GM12875 (cell line): Measurements from ENCODE around the gene CLIC1.

ENCODE experiments used
- H3K4me3 ChIP-seq: one replicate; pipeline ENCODE4 v1.5.1; 2011; ENCODE audit warnings: low read depth, low read length, control low read depth
- CTCF ChIP-seq: IDR thresholded peaks from 2 replicates; pipeline ENCODE4 v1.5.1; 2011; ENCODE audit warnings: low read depth, mild to moderate bottlenecking, control low read depth, inconsistent platforms, low read length, moderate library complexity, borderline replicate concordance; ENCODE audit not compliant: insufficient read depth

Gene CLIC1

GRCh38 chr6:31779908-31780307, 43.6 kb upstream of the CLIC1 start:
- H3K4me3 ChIP-seq = no peak overlapping the region
- TF ChIP-seq CTCF = no peak

DNA sequence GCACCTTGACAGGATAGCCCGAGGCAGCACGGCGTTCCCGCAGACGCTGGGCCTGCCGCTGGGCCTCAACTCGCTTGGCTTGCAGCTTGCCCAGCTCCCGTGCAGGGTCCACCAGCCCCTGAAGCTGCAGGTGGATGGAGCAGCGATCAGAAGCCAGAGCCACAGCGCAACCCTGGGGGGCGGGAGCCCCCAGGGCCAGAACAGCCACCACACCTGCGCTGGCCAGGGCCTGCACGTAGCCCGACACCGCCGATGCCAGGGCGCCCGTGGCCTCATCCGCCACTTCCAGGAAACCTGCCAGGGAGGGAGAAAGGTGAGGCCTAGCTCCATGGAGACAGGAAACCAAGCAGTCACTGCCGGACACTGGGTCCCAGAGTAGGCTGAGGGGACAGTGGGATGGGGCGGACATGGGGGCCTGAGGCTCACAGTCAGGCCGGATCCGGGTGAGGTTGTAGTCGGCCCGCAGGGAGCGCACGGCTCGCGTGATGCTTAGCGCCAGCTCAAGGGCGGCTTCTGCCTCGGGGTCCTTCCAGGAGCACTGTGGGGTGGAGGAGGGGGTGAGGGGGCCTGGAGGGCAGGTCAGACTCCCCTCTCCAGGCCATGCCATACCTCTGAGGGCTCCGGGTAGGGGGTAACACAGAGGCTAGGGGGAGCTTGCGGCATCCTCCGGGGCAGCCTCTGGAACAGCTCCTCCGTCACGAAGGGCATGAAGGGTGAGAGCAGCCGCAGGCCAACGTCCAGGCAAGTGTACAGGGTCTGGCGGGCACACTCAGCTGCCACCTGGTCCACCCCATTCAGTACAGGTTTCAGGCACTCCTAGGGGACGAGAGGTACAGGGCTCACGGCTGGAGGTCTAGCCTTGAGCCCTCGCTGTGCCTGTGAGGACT, 42.9 kb upstream of the CLIC1 start:
- H3K4me3 ChIP-seq = no peak overlapping the region
- TF ChIP-seq CTCF = no peak

- TF ChIP-seq CTCF = no peak
Observed at GRCh38 chr6:31778193-31778592, 41.9 kb upstream of the CLIC1 start.

GRCh38 chr6:31777667-31778050, 41.3 kb upstream of the CLIC1 start:
- no peak overlapping the region for H3K4me3 ChIP-seq
- TF ChIP-seq CTCF = no peak

More at GRCh38 chr6:31778193-31778592, 41.9 kb upstream of the CLIC1 start:
- H3K4me3 ChIP-seq = no peak overlapping the region

GRCh38 chr6:31776989-31777666, 40.8 kb upstream of the CLIC1 start, which contains the start of gene VWA7:
Gene VWA7 (minus strand): TSS chr6:31777328. CDS start chr6:31776779, 549 bp downstream.
- TF ChIP-seq CTCF = no peak
- no peak within 1 kb of the TSS for H3K4me3 ChIP-seq

GRCh38 chr6:31776485-31776988, 40.2 kb upstream of the CLIC1 start:
- no peak overlapping the region for H3K4me3 ChIP-seq

More at GRCh38 chr6:31776485-31776988, 40.2 kb upstream of the CLIC1 start:
- TF ChIP-seq CTCF = no peak
